GM10266 (cell line): ENCODE results near the gene RUNX1.
"Not testable (repeated sequence)": the region's sequence is repeated elsewhere in the genome, so short reads cannot be mapped to it uniquely, and the experiment has no call there.

Experiments used
- DNase-seq: peaks from one replicate; pipeline ENCODE4 v3.0.0; 2012; ENCODE audit errors: extremely low spot score
- CTCF ChIP-seq: IDR thresholded peaks from 2 replicates; pipeline ENCODE4 v1.5.1; 2012; ENCODE audit warnings: mild to moderate bottlenecking, low read depth; ENCODE audit not compliant: control insufficient read depth, insufficient read depth; ENCODE audit errors: missing control alignments

RUNX1 gene

GRCh38 chr21:34952701-34953100 is 96.4 kb downstream of the RUNX1 start:
- TF ChIP-seq CTCF, result no peak
- DNase-seq, result no peak

- not testable (repeated sequence) for DNase-seq
These were observed 97.2 kb downstream of the RUNX1 start for GRCh38 chr21:34951868-34952267.

DNA sequence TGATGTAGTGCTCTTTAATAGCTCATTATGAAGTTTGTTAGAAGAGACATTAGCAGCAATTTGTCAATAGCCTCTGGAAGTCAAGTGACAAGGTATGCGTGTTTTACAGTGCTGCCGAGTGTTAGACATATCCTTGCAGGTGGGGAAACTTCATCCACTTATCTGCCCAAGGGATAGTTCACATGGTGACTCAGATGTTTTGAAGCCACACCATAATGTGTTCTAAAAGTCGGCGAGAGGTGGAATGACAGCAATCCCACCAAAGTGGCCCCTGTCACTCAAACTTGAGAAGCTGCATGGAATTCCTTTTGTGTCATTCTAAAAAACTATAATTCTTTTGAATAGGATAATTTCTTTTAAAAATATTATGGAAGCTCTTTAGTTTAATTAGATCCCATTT is 98.1 kb downstream of the RUNX1 start:
- DNase-seq, result no peak
- TF ChIP-seq CTCF, result no peak

DNA sequence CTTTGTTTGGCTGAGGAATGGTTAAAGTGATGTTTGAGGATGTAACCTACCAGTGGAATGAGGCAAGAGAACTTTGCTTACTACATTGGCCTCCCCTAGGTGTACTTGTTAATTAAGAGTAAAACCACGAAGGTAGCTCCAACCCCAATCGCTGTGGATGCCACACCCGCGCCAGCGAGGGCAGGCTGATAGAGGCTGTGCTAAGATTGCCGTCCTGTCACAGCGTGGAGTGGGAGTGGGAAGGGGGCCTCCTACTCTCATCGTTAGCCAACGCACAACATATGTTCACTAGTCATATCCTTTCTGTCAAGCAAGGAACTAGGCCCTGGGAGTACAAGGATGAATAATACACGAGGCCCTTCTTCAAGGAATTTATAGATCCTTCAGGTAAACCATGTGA is 99.6 kb downstream of the RUNX1 start:
- TF ChIP-seq CTCF, result no peak
- DNase-seq, result no peak

DNA sequence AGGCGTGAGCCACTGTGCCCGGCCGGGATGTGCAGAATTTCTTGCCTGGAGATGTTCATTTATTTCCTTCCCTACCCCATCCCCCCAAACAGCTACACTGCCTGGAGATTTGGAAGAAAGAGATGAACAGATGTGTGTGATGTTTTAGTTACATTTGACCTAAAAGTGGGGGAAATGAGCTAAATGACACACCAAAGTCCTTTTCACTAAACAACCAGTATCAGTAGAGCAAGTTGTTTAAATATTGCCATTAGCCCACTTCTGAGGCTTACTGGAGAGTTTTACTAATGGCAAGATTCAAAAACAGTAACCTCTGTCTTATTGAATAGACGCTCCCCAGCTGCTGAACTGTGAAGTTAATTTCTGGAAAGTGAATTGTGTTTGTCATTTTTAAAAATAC is 100.1 kb downstream of the RUNX1 start:
- DNase-seq, result no peak
- TF ChIP-seq CTCF, result no peak

- TF ChIP-seq CTCF, result no peak
- no peak for DNase-seq
These were observed 100.9 kb downstream of the RUNX1 start for GRCh38 chr21:34948157-34948556.

DNA sequence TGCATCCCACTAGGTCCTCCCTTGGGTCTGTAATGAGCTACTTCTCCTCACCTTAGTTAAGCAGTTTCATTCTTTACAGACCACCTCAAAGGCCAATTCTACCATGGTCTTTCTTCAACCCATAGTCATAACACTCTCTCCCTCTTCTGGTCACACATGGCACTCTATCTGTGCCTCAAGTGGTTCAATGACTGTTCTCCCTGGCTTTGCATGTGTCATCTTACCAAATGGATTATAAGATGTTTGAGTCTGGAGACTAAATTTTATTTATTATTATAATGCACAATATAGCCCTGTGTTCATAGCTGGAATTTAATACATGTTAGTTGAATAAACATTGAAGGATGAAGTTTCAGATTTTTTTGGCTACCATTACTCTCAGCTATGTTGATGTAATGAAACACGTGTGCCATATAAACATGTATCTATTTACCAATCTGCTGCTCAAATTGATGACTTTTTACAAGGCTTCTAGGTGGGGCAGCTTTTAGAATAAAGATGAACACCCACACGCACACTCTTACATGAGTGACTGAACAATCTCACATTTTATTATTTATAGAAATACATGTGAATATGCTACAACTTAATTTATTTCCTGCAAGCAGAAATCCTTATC is 102.1 kb downstream of the RUNX1 start:
- no peak for DNase-seq
- TF ChIP-seq CTCF, result no peak

- no peak for TF ChIP-seq CTCF
- no peak for DNase-seq
These were observed 102.7 kb downstream of the RUNX1 start for GRCh38 chr21:34946385-34946840.
